ENCODE results near the gene CLEC9A. TPM values are rescaled to one million over a fixed set of nuclear protein-coding genes. Genes with fewer than 3 reads are reported as not detected.
"Not testable (repeated sequence)": the region's sequence is repeated elsewhere in the genome, so short reads cannot be mapped to it uniquely, and the experiment has no call there.

CLEC9A gene
- total and polyA plus RNA-seq, 9 of the 15 experiments (the other 6 are each of a cell fraction or from before 2014, with no cell fraction given): not detected

GRCh38 chr12:10025236-10025635, 5.2 kb upstream of the CLEC9A start (continued):
- no peak for TF ChIP-seq SAP30 (IDR thresholded peaks at IDR 0.05; ENCODE audit: borderline replicate concordance, insufficient read depth, low read depth, low read length, poor library complexity, severe bottlenecking)

- ATAC-seq; in situ Hi-C loops (cut with MboI); H3K4me2 ChIP-seq (ENCODE audit: insufficient read depth, low read length); H3K9me1 ChIP-seq (ENCODE audit: control insufficient read depth, insufficient read depth, low read length); FAIRE-seq; DNase-seq (ENCODE audit: extremely low read depth in 1 of 4, low spot score in 3 of 4); H3K36me3 ChIP-seq (ENCODE audit: control insufficient read depth, insufficient read depth, low read length); BruUV-seq (replicated peaks); CTCF ChIA-PET (ENCODE audit: low intra/inter-chr PET ratio); H3K9ac ChIP-seq (ENCODE audit: insufficient read depth in 1 of 2, low read depth in 2 of 2, low read length in 2 of 2); H3K79me2 ChIP-seq (ENCODE audit: control insufficient read depth, insufficient read depth, low read length); intact Hi-C loops (cut with micrococcal nuclease); H3K9me3 ChIP-seq (replicated peaks; ENCODE audit: control insufficient read depth, insufficient read depth, low read depth, low read length); H2AFZ ChIP-seq (ENCODE audit: low read depth, low read length); H3K27me3 ChIP-seq (ENCODE audit: control insufficient read depth in 2 of 2, insufficient read depth in 2 of 2, low read length in 2 of 2); H3K27ac ChIP-seq (ENCODE audit: extremely low read depth, low read depth, low read length); H3K4me3 ChIP-seq; POLR2A ChIA-PET; H3K4me1 ChIP-seq (replicated peaks in 1 of 2; ENCODE audit: control insufficient read depth in 2 of 2, insufficient read depth in 2 of 2, low read length in 2 of 2); H4K20me1 ChIP-seq (replicated peaks; ENCODE audit: control insufficient read depth, insufficient read depth, low read length): not testable (repeated sequence)
- 2% methylated on average over 4 of the region's 4 CpGs for WGBS (ENCODE audit: insufficient coverage, low coverage, missing lambda C conversion rate)
Measured at GRCh38 chr12:10026666-10027065, 3.8 kb upstream of the CLEC9A start.

- no peak overlapping the region for H3K4me3 ChIP-seq
- H3K4me1 ChIP-seq (replicated peaks in 1 of 2; ENCODE audit: control insufficient read depth in 2 of 2, insufficient read depth in 2 of 2, low read length in 2 of 2): no peaks in the 10 kb centered on the region
- BruUV-seq (replicated peaks): no TSS peak
- H2AFZ ChIP-seq (ENCODE audit: low read depth, low read length): no peak overlapping the region
- ChIA-PET CTCF (ENCODE audit: low intra/inter-chr PET ratio) (no interaction called here), POLR2A (interaction anchor here (0.6 kb wide), 1 partner anchor 641 kb away, joined by 3 read pairs; no protein-coding TSS in a partner anchor)
- no peak for FAIRE-seq
- intact Hi-C loops (cut with micrococcal nuclease): no loop called here
- H3K27me3 ChIP-seq (ENCODE audit: control insufficient read depth in 2 of 2, insufficient read depth in 2 of 2, low read length in 2 of 2): no peaks in the 10 kb centered on the region
- no peaks in the 10 kb centered on the region for H3K9me3 ChIP-seq (replicated peaks; ENCODE audit: control insufficient read depth, insufficient read depth, low read depth, low read length)
- no peak overlapping the region for H3K4me2 ChIP-seq (ENCODE audit: insufficient read depth, low read length)
- no peaks in the 10 kb centered on the region for H3K9me1 ChIP-seq (ENCODE audit: control insufficient read depth, insufficient read depth, low read length)
- no peak overlapping the region for H3K27ac ChIP-seq (ENCODE audit: extremely low read depth, low read depth, low read length)
- no peak for ATAC-seq
- no peaks in the 10 kb centered on the region for H3K36me3 ChIP-seq (ENCODE audit: control insufficient read depth, insufficient read depth, low read length)
- no peak for DNase-seq (ENCODE audit: extremely low read depth in 1 of 4, low spot score in 3 of 4)
- H3K79me2 ChIP-seq (ENCODE audit: control insufficient read depth, insufficient read depth, low read length): no peaks in the 10 kb centered on the region
- 0% methylated on average over 2 of the region's 3 CpGs for WGBS (ENCODE audit: insufficient coverage, low coverage, missing lambda C conversion rate)
- H4K20me1 ChIP-seq (replicated peaks; ENCODE audit: control insufficient read depth, insufficient read depth, low read length): no peaks in the 10 kb centered on the region
- in situ Hi-C loops (cut with MboI): no loop called here
- H3K9ac ChIP-seq (ENCODE audit: insufficient read depth in 1 of 2, low read depth in 2 of 2, low read length in 2 of 2): no peak overlapping the region
- TF ChIP-seq CHCHD3 (CRISPR knock-in tag; IDR thresholded peaks at IDR 0.05): no peak
- TF ChIP-seq GATAD2B (IDR thresholded peaks at IDR 0.05; ENCODE audit: borderline replicate concordance): no peak
- TF ChIP-seq GTF2F1 (IDR thresholded peaks at IDR 0.05; ENCODE audit: low read depth, low read length): no peak
- no peak for TF ChIP-seq POLR2AphosphoS5 (IDR thresholded peaks at IDR 0.05; ENCODE audit: control insufficient read depth, insufficient read depth, low read depth, low read length)
- no peak for TF ChIP-seq ZNF165 (CRISPR knock-in tag; IDR thresholded peaks at IDR 0.05; ENCODE audit: borderline replicate concordance)
- TF ChIP-seq SMARCE1 (IDR thresholded peaks at IDR 0.05): no peak
- no peak for TF ChIP-seq PHF21A (IDR thresholded peaks at IDR 0.05; ENCODE audit: borderline replicate concordance, low read depth)
- TF ChIP-seq BCOR (IDR thresholded peaks at IDR 0.05): no peak
- no peak for TF ChIP-seq NFIC (IDR thresholded peaks at IDR 0.05)
- no peak for TF ChIP-seq SPI1 (IDR thresholded peaks at IDR 0.05; ENCODE audit: borderline replicate concordance, low read depth, low read length)
- no peak for TF ChIP-seq STAT6 (CRISPR knock-in tag; IDR thresholded peaks at IDR 0.05)
- no peak for TF ChIP-seq SAP30 (IDR thresholded peaks at IDR 0.05; ENCODE audit: borderline replicate concordance, insufficient read depth, low read depth, low read length, poor library complexity, severe bottlenecking)
- TF ChIP-seq RBM22 (IDR thresholded peaks at IDR 0.05; ENCODE audit: low read depth, low read length, poor library complexity, severe bottlenecking): no peak
- TF ChIP-seq MCM5 (IDR thresholded peaks at IDR 0.05; ENCODE audit: low read depth): no peak
Measured at GRCh38 chr12:10027311-10027710, 3.2 kb upstream of the CLEC9A start.
